Muscle of leg (tissue), 11 donors: ENCODE results near the gene NLRP12. TPM values are rescaled to one million over a fixed set of nuclear protein-coding genes. Genes with fewer than 3 reads are reported as not detected.
"Not testable (repeated sequence)": the region's sequence is repeated elsewhere in the genome, so short reads cannot be mapped to it uniquely, and the experiment has no call there.

Source experiments
- DNase-seq: peaks from one replicate; pipeline ENCODE4 v3.0.0; 2013
- H3K27ac ChIP-seq: one replicate; pipeline ENCODE4 v1.5.1; 2013; ENCODE audit warnings: mild to moderate bottlenecking, low read length, control low read depth
- H3K27me3 ChIP-seq: one replicate; pipeline ENCODE4 v1.6.1; 2013; ENCODE audit warnings: low read length; ENCODE audit not compliant: control insufficient read depth, insufficient read depth
- H3K36me3 ChIP-seq: one replicate; pipeline ENCODE4 v1.6.1; 2013; ENCODE audit warnings: low read length; ENCODE audit not compliant: control insufficient read depth, insufficient read depth
- H3K4me1 ChIP-seq: one replicate; pipeline ENCODE4 v1.6.1; 2013; ENCODE audit warnings: low read length; ENCODE audit not compliant: control insufficient read depth, insufficient read depth
- H3K4me3 ChIP-seq: one replicate; pipeline ENCODE4 v1.5.1; 2013; ENCODE audit warnings: low read length, control low read depth
- H3K9me3 ChIP-seq: replicated peaks from 2 replicates; pipeline ENCODE4 v1.6.1; 2013; ENCODE audit warnings: low read depth, low read length; ENCODE audit not compliant: control insufficient read depth
- WGBS: methylation state at CpG from one replicate; pipeline ENCODE4 v1.1.5; 2013; ENCODE audit warnings: missing lambda C conversion rate; ENCODE audit not compliant: insufficient coverage; 5-methylcytosine and 5-hydroxymethylcytosine counted together
- polyA plus RNA-seq, 8 donors: library from polyadenylated mRNA; unstranded; fragments of 120-200 nt; gene quantifications; one replicate each; pipeline versions ENCODE4 v1.2.1 to v1.2.3, GENCODE V29; 2013; ENCODE audit warnings: inconsistent platforms in 1 of 8, low replicate concordance in 1 of 8; ENCODE audit not compliant: insufficient read length in 8 of 8, insufficient read depth in 1 of 8
- total RNA-seq: library from RNA; stranded (reverse); fragments of 120-200 nt; gene quantifications from one replicate; pipeline ENCODE4 v1.2.4, GENCODE V29; 2013

Gene NLRP12
- total and polyA plus RNA-seq, 9 donors = 0.22 to 0.49 (median 0.33) TPM

DNA sequence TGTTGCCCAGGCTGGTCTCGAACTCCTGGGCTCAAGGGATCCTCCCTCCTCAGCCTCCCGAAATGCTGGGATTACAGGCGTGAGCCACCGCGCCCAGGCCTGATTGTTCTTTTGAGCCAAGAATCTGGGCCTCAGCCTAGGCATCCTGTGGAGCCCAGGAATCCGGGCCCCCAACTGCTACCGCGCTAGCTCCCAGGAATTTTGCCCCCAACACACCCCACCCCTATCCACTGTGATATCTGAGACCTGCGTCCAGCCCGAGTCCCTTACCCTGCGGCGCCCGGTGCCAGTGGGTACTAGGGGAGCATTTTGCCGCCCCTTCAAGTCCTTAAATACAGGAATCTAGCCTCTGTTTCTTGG lies 42.7 kb upstream of the NLRP12 start:
- H3K9me3 ChIP-seq = no peaks in the 10 kb centered on the region
- no peaks in the 10 kb centered on the region for H3K27me3 ChIP-seq
- H3K36me3 ChIP-seq = peaks cover 14% of the 10 kb centered on the region
- 7% methylated on average over 12 of the region's 14 CpGs for WGBS
- DNase-seq = peak; percentile 70
- peak overlapping the region; percentile 100 for H3K27ac ChIP-seq
- peak overlapping the region; percentile 61 for H3K4me3 ChIP-seq
- peaks cover 36% of the 10 kb centered on the region for H3K4me1 ChIP-seq

GRCh38 chr19:53865918-53866864 lies 42.1 kb upstream of the NLRP12 start:
- peak; percentile 95 for DNase-seq
- H3K4me1 ChIP-seq = peaks cover 31% of the 10 kb centered on the region
- peak overlapping the region; percentile 100 for H3K27ac ChIP-seq
- WGBS = under 1% methylated on average over 41 of the region's 50 CpGs
- H3K9me3 ChIP-seq = no peaks in the 10 kb centered on the region
- no peaks in the 10 kb centered on the region for H3K27me3 ChIP-seq
- peak overlapping the region; percentile 61 for H3K4me3 ChIP-seq
- peaks cover 7% of the 10 kb centered on the region for H3K36me3 ChIP-seq

- no peaks in the 10 kb centered on the region for H3K27me3 ChIP-seq
- peak overlapping the region; percentile 100 for H3K27ac ChIP-seq
- H3K36me3 ChIP-seq = peaks cover 2% of the 10 kb centered on the region
- peak overlapping the region; percentile 61 for H3K4me3 ChIP-seq
- peaks cover 27% of the 10 kb centered on the region for H3K4me1 ChIP-seq
- WGBS = 87% methylated on average over 3 of the region's 9 CpGs
- DNase-seq = peak; percentile 69
- H3K9me3 ChIP-seq = no peaks in the 10 kb centered on the region
Measured at GRCh38 chr19:53865523-53865917, 41.4 kb upstream of the NLRP12 start.

DNA sequence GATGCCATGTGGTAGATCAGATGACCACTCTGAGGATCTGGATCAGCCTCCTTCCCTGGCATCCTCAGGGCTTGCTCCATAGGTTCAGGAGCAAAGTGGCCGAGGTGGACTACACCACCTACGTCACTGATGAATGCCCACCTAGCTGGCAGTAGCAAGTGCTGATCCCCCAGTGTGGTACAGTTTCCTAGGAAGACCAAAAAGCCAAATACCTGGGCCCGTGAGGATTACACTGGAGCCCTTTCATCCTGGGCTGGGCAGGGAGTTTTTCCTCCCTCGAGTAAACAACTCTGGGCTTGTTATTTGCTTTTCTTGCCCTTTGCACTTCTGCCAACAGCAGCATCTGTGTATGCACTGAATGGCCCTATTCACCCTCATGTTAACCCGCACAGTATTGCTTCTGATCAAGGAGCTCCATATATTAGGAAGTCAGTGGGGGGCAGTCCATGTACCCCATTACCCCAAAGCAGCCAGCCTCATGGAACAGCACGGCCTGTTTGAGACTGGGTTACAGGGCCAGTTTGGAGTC lies 40.3 kb upstream of the NLRP12 start:
- no peaks in the 10 kb centered on the region for H3K27me3 ChIP-seq
- H3K36me3 ChIP-seq = no peaks in the 10 kb centered on the region
- DNase-seq = no peak
- H3K4me1 ChIP-seq = peaks cover 22% of the 10 kb centered on the region
- WGBS = 79% methylated on average over 4 of the region's 6 CpGs
- no peak overlapping the region for H3K27ac ChIP-seq
- H3K4me3 ChIP-seq = no peak overlapping the region
- H3K9me3 ChIP-seq = no peaks in the 10 kb centered on the region

DNA sequence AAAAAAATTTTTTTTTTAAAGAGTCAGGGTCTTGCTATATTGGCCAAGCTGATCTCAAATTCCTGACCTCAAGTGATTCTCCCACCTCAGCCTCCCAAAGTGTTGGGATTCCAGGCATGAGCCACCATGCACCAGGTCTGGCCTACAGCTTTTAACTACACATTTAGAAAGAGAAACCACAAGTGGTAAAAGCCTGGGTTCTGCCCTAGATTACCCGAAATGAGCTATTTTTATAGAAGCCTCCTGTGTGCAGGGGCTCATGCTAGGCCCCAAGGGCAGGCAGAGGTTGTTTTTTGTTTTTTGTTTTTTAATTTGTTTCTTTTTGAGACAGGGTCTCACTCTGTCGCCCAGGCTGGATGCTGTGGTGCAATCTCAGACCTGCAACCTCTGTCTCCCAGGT lies 29.6 kb upstream of the NLRP12 start:
- H3K36me3 ChIP-seq = no peaks in the 10 kb centered on the region
- 100% methylated on average over 1 of the region's 2 CpGs for WGBS
- H3K4me3 ChIP-seq = no peak overlapping the region
- no peaks in the 10 kb centered on the region for H3K9me3 ChIP-seq
- peaks cover 3% of the 10 kb centered on the region for H3K4me1 ChIP-seq
- H3K27me3 ChIP-seq = no peaks in the 10 kb centered on the region
- DNase-seq = no peak
- H3K27ac ChIP-seq = no peak overlapping the region

DNA sequence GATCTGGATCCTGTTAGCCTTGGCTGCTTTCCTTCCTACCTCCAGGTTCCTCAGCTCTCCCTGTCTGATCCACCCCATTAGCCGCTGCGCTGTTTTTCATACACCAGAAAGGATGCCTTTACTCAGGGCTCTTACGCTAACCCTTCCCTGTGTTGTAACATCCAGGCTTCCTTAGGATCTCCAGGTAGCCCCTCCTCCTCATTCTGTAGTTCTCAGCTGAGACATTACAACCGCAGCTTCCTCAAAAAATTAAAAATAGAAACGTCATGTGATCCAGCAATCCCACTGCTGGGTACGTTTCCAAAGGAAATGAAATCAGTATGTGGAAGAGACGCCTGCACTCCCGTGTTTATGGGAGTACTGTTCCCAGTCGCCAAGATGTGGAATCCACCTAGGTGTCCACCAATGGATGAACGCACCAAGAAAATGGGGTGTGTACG lies 25.1 kb upstream of the NLRP12 start:
- Histone ChIP-seq H3K4me1 (peaks cover 2% of the 10 kb centered on the region), H3K9me3 (no peaks in the 10 kb centered on the region), H3K4me3 (no peak overlapping the region), H3K27me3 (no peaks in the 10 kb centered on the region), H3K27ac (peak overlapping the region; percentile 87), H3K36me3 (no peaks in the 10 kb centered on the region)
- DNase-seq = peak; percentile 89
- 31% methylated on average over 8 of the region's 11 CpGs for WGBS

GRCh38 chr19:53847555-53847954 lies 23.4 kb upstream of the NLRP12 start:
- peaks cover 2% of the 10 kb centered on the region for H3K4me1 ChIP-seq
- H3K9me3 ChIP-seq = no peaks in the 10 kb centered on the region
- no peak overlapping the region for H3K4me3 ChIP-seq
- H3K27me3 ChIP-seq = no peaks in the 10 kb centered on the region
- DNase-seq = no peak
- no peak overlapping the region for H3K27ac ChIP-seq
- no peaks in the 10 kb centered on the region for H3K36me3 ChIP-seq
- 42% methylated on average over 6 of the region's 8 CpGs for WGBS

DNA sequence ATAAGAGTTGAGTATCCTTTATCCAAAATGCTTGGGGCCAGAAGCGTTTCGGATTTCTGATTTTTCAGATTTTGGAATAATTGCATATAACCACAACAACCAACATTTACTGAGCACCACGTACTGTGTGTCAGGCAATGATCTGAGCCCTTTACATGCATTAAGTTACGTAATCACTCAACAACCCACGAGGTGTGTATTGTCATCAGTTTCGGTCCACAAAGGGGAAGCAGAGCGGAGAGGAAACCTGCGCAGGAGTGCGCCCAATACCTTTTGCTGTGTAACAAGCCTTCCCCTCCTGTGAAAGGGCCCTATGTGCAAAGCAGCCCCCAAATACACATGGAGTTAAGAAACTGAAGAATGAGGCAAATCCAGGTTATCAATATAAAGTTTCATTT lies 20.7 kb upstream of the NLRP12 start:
- DNase-seq = peak; percentile 26
- Histone ChIP-seq H3K4me3 (no peak overlapping the region), H3K36me3 (no peaks in the 10 kb centered on the region), H3K27me3 (no peaks in the 10 kb centered on the region), H3K27ac (no peak overlapping the region), H3K4me1 (peaks cover 2% of the 10 kb centered on the region), H3K9me3 (no peaks in the 10 kb centered on the region)
- 77% methylated on average over 5 of the region's 9 CpGs for WGBS

DNA sequence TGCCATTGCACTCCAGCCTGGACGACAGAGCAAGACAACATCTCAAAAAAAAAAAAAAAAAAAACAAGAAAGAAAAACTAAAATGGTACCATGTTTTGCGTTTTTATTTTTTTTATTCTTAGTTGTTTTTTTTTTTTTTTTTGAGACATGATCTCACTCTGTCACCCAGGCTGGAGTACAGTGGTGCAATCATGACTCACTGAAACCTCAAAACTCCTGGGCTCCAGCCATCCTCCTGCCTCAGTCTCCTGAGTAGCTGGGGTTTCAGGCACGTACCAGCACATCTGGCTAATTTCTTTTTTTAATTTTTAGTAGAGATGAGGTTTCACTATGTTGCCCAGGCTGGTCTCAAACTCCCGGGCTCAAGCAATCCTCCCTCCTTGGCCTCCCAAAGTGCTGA lies 16.8 kb upstream of the NLRP12 start:
- not testable (repeated sequence) for H3K36me3 ChIP-seq, H3K4me3 ChIP-seq, DNase-seq, H3K27me3 ChIP-seq, H3K4me1 ChIP-seq, H3K9me3 ChIP-seq, H3K27ac ChIP-seq
- WGBS = no CpG with 5 or more reads among the region's 4 CpGs

DNA sequence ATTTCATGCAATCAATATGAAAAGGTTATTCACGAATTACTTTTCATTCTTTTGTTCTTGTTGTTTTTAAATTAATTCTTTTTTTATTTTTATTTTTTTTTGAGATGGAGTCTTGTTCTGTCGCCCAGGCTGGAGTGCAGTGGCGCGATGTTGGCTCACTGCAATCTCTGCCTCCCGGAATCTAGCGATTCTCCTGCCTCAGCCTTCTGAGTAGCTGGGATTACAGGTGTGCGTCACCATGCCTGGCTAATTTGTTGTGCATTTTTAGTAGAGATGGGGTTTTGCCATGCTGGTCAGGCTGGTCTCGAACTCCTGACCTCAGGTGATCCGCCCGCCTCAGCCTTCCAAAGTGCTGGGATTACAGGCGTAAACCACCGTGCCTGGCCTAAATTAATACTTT lies 16.1 kb upstream of the NLRP12 start:
- 100% methylated on average over 1 of the region's 12 CpGs for WGBS
- DNase-seq, H3K27ac ChIP-seq: not testable (repeated sequence)

More for the DNA sequence above, 16.1 kb upstream of the NLRP12 start:
- H3K9me3 ChIP-seq, H3K27me3 ChIP-seq, H3K4me1 ChIP-seq, H3K36me3 ChIP-seq, H3K4me3 ChIP-seq: not testable (repeated sequence)
